HG02588 (cell line): ENCODE data around the gene MAGI2.

Experiments
- ATAC-seq: cut with Tn5 transposase; IDR thresholded peaks from one replicate; pipeline ENCODE4 v1.9.1; 2021; ENCODE audit warnings: mild to moderate bottlenecking, moderate library complexity; ENCODE audit not compliant: unreplicated experiment

MAGI2 gene

GRCh38 chr7:79308192-79308591, 145.3 kb downstream of the MAGI2 start:
- ATAC-seq, result no peak

- ATAC-seq, result no peak
These were observed 146.1 kb downstream of the MAGI2 start for GRCh38 chr7:79307376-79307775.

GRCh38 chr7:79304711-79305110, 148.8 kb downstream of the MAGI2 start:
- ATAC-seq, result no peak

- no peak for ATAC-seq
These were observed 151.2 kb downstream of the MAGI2 start for GRCh38 chr7:79302293-79302692.

GRCh38 chr7:79301419-79301818, 152.0 kb downstream of the MAGI2 start:
- ATAC-seq, result no peak

GRCh38 chr7:79300573-79300972, 152.9 kb downstream of the MAGI2 start:
- ATAC-seq, result no peak

- ATAC-seq, result no peak
These were observed 155.2 kb downstream of the MAGI2 start for GRCh38 chr7:79298145-79298760.

- no peak for ATAC-seq
These were observed 156.7 kb downstream of the MAGI2 start for GRCh38 chr7:79296553-79297320.

- no peak for ATAC-seq
These were observed 159.8 kb downstream of the MAGI2 start for GRCh38 chr7:79293655-79294142.

GRCh38 chr7:79292834-79293233, 160.6 kb downstream of the MAGI2 start:
- no peak for ATAC-seq

GRCh38 chr7:79291498-79291865, 162.0 kb downstream of the MAGI2 start:
- no peak for ATAC-seq

- no peak for ATAC-seq
These were observed 162.5 kb downstream of the MAGI2 start for GRCh38 chr7:79290841-79291497.

- no peak for ATAC-seq
These were observed 163.1 kb downstream of the MAGI2 start for GRCh38 chr7:79290398-79290797.

- no peak for ATAC-seq
These were observed 164.8 kb downstream of the MAGI2 start for GRCh38 chr7:79288655-79289054.

- ATAC-seq, result no peak
These were observed 165.5 kb downstream of the MAGI2 start for GRCh38 chr7:79287981-79288380.

- ATAC-seq, result no peak
These were observed 167.3 kb downstream of the MAGI2 start for GRCh38 chr7:79286181-79286580.

- no peak for ATAC-seq
These were observed 167.7 kb downstream of the MAGI2 start for GRCh38 chr7:79285756-79286155.

- ATAC-seq, result no peak
These were observed 169.3 kb downstream of the MAGI2 start for GRCh38 chr7:79284211-79284610.

- ATAC-seq, result no peak
These were observed 170.4 kb downstream of the MAGI2 start for GRCh38 chr7:79282882-79283602.

GRCh38 chr7:79282070-79282694, 171.3 kb downstream of the MAGI2 start:
- ATAC-seq, result no peak

- ATAC-seq, result no peak
These were observed 172.0 kb downstream of the MAGI2 start for GRCh38 chr7:79281426-79281825.
